ENCODE results near the gene DTWD2.

DNA sequence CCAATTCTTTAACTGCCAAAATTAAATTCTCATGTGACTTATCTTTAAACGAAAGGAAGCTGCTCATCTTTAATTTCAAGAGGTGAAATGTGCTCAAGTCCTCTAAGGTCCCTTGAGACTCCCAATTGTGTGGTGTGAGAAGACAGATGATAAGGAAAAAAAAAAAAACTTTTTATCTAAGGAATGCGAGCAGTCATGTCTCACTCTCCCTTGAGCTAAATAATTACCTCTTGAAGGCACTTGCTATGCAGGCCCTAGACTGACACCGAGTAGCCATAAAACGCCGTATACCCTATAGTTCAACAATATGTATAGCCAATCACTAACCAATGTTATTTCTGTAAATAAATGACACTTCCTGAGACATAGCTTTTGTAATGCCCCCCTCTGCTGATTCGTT is 1.5 kb upstream of the DTWD2 start:
- TF ChIP-seq, protein P1, sequence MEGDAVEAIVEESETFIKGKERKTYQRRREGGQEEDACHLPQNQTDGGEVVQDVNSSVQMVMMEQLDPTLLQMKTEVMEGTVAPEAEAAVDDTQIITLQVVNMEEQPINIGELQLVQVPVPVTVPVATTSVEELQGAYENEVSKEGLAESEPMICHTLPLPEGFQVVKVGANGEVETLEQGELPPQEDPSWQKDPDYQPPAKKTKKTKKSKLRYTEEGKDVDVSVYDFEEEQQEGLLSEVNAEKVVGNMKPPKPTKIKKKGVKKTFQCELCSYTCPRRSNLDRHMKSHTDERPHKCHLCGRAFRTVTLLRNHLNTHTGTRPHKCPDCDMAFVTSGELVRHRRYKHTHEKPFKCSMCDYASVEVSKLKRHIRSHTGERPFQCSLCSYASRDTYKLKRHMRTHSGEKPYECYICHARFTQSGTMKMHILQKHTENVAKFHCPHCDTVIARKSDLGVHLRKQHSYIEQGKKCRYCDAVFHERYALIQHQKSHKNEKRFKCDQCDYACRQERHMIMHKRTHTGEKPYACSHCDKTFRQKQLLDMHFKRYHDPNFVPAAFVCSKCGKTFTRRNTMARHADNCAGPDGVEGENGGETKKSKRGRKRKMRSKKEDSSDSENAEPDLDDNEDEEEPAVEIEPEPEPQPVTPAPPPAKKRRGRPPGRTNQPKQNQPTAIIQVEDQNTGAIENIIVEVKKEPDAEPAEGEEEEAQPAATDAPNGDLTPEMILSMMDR (conservative IDR thresholded peaks at IDR 0.05; ENCODE audit: low read depth, low read length), result no peak
- no peak for TF ChIP-seq POLR2A (IDR thresholded peaks at IDR 0.05; ENCODE audit: low read depth, low read length)
- no peak for TF ChIP-seq RAD21 (IDR thresholded peaks at IDR 0.05; ENCODE audit: low read length)
- TF ChIP-seq FOS (IDR thresholded peaks at IDR 0.05; ENCODE audit: low read depth, low read length), result no peak
- TF ChIP-seq, protein P2, sequence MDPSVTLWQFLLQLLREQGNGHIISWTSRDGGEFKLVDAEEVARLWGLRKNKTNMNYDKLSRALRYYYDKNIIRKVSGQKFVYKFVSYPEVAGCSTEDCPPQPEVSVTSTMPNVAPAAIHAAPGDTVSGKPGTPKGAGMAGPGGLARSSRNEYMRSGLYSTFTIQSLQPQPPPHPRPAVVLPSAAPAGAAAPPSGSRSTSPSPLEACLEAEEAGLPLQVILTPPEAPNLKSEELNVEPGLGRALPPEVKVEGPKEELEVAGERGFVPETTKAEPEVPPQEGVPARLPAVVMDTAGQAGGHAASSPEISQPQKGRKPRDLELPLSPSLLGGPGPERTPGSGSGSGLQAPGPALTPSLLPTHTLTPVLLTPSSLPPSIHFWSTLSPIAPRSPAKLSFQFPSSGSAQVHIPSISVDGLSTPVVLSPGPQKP (IDR thresholded peaks at IDR 0.05; ENCODE audit: borderline replicate concordance, low read depth, low read length), result no peak
- no peak for TF ChIP-seq BHLHE40 (IDR thresholded peaks at IDR 0.05; ENCODE audit: low read depth, low read length)
- TF ChIP-seq RFX5 (IDR thresholded peaks at IDR 0.05; ENCODE audit: low read depth, low read length), result no peak
